HCT116 (cell line): ENCODE results near the gene PPP4R3A.
A peak's percentile ranks its signal among the peaks of the same experiment; 100 is the strongest.

Experiments used
- CEBPB ChIP-seq: IDR thresholded peaks from 2 replicates; pipeline ENCODE4 v1.6.1; 2012; ENCODE audit warnings: low read depth
- EGR1 ChIP-seq: IDR thresholded peaks from 2 replicates; pipeline ENCODE4 v1.6.1; 2012; ENCODE audit warnings: low read depth
- EZH2 ChIP-seq: fragments of 200-600 bp; sonication (generic); IDR thresholded peaks from 2 replicates; pipeline ENCODE4 v1.6.1; 2017; ENCODE audit warnings: antibody characterized with exemption, mixed run types
- EZH2phosphoT487 ChIP-seq: fragments of 200-600 bp; IDR thresholded peaks from 2 replicates; pipeline ENCODE4 v1.6.1; 2018; ENCODE audit warnings: antibody characterized with exemption, borderline replicate concordance
- FOSL1 ChIP-seq: IDR thresholded peaks from 2 replicates; pipeline ENCODE4 v1.6.1; 2012; ENCODE audit warnings: low read depth
- JUND ChIP-seq: IDR thresholded peaks from 2 replicates; pipeline ENCODE4 v1.6.1; 2012
- POLR2A ChIP-seq: IDR thresholded peaks from 2 replicates; pipeline ENCODE4 v1.7.0; 2011; ENCODE audit warnings: borderline replicate concordance; ENCODE audit not compliant: insufficient read depth, insufficient read length; ENCODE audit errors: extremely low read depth
- POLR2AphosphoS5 ChIP-seq: IDR thresholded peaks from 2 replicates; pipeline ENCODE4 v1.6.1; 2011; ENCODE audit warnings: mild to moderate bottlenecking, low read depth, low read length, moderate library complexity
- SIN3A ChIP-seq: IDR thresholded peaks from 2 replicates; pipeline ENCODE4 v1.6.1; 2012; ENCODE audit warnings: low read depth
- ZFX ChIP-seq: fragments of 450-650 bp; IDR thresholded peaks from 2 replicates; pipeline ENCODE4 v1.6.1; 2017
- TF ChIP-seq, protein P1 (sequence below), 3 experiments: fragments of 200-600 bp in 1 of 3; sonication (generic) in 1 of 3; IDR thresholded peaks in 2 of 3; conservative IDR thresholded peaks in 1 of 3; 2 replicates each; pipeline ENCODE4 v1.5.1; 2012 to 2017; ENCODE audit warnings: low read depth in 2 of 3, low read length in 2 of 3, antibody characterized with exemption in 1 of 3, borderline replicate concordance in 1 of 3, control low read depth in 1 of 3, mild to moderate bottlenecking in 1 of 3, mixed read lengths in 1 of 3, mixed run types in 1 of 3, moderate library complexity in 1 of 3; ENCODE audit not compliant: insufficient read depth in 1 of 3
- TF ChIP-seq, protein P2 (sequence below): IDR thresholded peaks from 2 replicates; pipeline ENCODE4 v1.6.1; 2012; ENCODE audit warnings: low read depth

DNA sequence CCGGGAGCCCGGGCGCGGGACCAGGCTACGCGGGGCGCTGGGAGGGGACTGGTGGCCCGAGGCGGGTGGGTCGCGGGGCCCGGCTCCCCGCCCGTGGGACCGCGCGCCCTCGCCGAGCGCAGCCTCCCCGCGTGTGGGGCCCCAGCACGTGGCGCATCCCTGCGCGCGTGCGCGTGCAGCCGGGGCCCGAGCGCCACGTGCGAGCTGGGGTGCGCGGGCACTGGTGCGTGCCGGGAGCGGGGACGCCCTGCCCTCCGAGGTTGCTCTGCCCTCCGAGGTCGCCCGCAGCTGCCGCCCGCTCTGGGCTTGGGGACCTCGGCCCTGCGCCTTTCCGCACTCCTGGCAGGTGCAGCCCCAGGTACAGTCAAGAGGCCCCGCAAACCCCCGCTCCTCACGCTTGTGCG is 92.1 kb downstream of the PPP4R3A start:
- TF ChIP-seq, protein P1, sequence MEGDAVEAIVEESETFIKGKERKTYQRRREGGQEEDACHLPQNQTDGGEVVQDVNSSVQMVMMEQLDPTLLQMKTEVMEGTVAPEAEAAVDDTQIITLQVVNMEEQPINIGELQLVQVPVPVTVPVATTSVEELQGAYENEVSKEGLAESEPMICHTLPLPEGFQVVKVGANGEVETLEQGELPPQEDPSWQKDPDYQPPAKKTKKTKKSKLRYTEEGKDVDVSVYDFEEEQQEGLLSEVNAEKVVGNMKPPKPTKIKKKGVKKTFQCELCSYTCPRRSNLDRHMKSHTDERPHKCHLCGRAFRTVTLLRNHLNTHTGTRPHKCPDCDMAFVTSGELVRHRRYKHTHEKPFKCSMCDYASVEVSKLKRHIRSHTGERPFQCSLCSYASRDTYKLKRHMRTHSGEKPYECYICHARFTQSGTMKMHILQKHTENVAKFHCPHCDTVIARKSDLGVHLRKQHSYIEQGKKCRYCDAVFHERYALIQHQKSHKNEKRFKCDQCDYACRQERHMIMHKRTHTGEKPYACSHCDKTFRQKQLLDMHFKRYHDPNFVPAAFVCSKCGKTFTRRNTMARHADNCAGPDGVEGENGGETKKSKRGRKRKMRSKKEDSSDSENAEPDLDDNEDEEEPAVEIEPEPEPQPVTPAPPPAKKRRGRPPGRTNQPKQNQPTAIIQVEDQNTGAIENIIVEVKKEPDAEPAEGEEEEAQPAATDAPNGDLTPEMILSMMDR (IDR thresholded peaks at IDR 0.05 in 2 of 3, conservative IDR thresholded peaks at IDR 0.05 in 1 of 3; ENCODE audit: borderline replicate concordance in 1 of 3, insufficient read depth in 1 of 3, low read depth in 2 of 3, low read length in 2 of 3) = no peak
- TF ChIP-seq POLR2AphosphoS5 (no peak), EGR1 (no peak), EZH2 (no peak), POLR2A (peak; percentile 52), SIN3A (no peak), CEBPB (no peak), EZH2phosphoT487 (no peak), ZFX (no peak), JUND (no peak), FOSL1 (no peak)
- TF ChIP-seq, protein P2, sequence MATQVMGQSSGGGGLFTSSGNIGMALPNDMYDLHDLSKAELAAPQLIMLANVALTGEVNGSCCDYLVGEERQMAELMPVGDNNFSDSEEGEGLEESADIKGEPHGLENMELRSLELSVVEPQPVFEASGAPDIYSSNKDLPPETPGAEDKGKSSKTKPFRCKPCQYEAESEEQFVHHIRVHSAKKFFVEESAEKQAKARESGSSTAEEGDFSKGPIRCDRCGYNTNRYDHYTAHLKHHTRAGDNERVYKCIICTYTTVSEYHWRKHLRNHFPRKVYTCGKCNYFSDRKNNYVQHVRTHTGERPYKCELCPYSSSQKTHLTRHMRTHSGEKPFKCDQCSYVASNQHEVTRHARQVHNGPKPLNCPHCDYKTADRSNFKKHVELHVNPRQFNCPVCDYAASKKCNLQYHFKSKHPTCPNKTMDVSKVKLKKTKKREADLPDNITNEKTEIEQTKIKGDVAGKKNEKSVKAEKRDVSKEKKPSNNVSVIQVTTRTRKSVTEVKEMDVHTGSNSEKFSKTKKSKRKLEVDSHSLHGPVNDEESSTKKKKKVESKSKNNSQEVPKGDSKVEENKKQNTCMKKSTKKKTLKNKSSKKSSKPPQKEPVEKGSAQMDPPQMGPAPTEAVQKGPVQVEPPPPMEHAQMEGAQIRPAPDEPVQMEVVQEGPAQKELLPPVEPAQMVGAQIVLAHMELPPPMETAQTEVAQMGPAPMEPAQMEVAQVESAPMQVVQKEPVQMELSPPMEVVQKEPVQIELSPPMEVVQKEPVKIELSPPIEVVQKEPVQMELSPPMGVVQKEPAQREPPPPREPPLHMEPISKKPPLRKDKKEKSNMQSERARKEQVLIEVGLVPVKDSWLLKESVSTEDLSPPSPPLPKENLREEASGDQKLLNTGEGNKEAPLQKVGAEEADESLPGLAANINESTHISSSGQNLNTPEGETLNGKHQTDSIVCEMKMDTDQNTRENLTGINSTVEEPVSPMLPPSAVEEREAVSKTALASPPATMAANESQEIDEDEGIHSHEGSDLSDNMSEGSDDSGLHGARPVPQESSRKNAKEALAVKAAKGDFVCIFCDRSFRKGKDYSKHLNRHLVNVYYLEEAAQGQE = no peak
